ENCODE data around the gene NOS1AP.
"Not testable (repeated sequence)": the region's sequence is repeated elsewhere in the genome, so short reads cannot be mapped to it uniquely, and the experiment has no call there.

Gene NOS1AP

GRCh38 chr1:162351246-162351842 is 281.9 kb downstream of the NOS1AP start:
- no peak for DNase-seq

- DNase-seq, result not testable (repeated sequence)
These were observed 282.4 kb downstream of the NOS1AP start for GRCh38 chr1:162351874-162352273.

GRCh38 chr1:162353078-162353477 is 283.6 kb downstream of the NOS1AP start:
- DNase-seq, result no peak

- no peak for DNase-seq
These were observed 284.2 kb downstream of the NOS1AP start for GRCh38 chr1:162353702-162354101.

- no peak for DNase-seq
These were observed 288.3 kb downstream of the NOS1AP start for GRCh38 chr1:162357681-162358266.

GRCh38 chr1:162358928-162359327 is 289.4 kb downstream of the NOS1AP start:
- DNase-seq, result no peak

- DNase-seq, result no peak
These were observed 290.2 kb downstream of the NOS1AP start for GRCh38 chr1:162359523-162360236.

- DNase-seq, result no peak
These were observed 290.9 kb downstream of the NOS1AP start for GRCh38 chr1:162360237-162360873.

- no peak for DNase-seq
These were observed 291.4 kb downstream of the NOS1AP start for GRCh38 chr1:162360874-162361260.

- no peak for DNase-seq
These were observed 291.9 kb downstream of the NOS1AP start for GRCh38 chr1:162361349-162361748.

- DNase-seq, result no peak
These were observed 294.3 kb downstream of the NOS1AP start for GRCh38 chr1:162363823-162364222.

GRCh38 chr1:162364498-162364897 is 295.0 kb downstream of the NOS1AP start:
- DNase-seq, result no peak

GRCh38 chr1:162365284-162366020 is 296.0 kb downstream of the NOS1AP start:
- DNase-seq, result no peak

GRCh38 chr1:162366149-162366548 is 296.7 kb downstream of the NOS1AP start:
- DNase-seq, result no peak

GRCh38 chr1:162366671-162367070 is 297.2 kb downstream of the NOS1AP start:
- DNase-seq, result no peak

GRCh38 chr1:162367073-162367472 is 297.6 kb downstream of the NOS1AP start:
- no peak for DNase-seq

GRCh38 chr1:162367772-162368171 is 298.3 kb downstream of the NOS1AP start:
- DNase-seq, result no peak

GRCh38 chr1:162368451-162368850 is 299.0 kb downstream of the NOS1AP start:
- no peak for DNase-seq

GRCh38 chr1:162369571-162369970 is 300.1 kb downstream of the NOS1AP start:
- no peak for DNase-seq

- DNase-seq, result no peak
These were observed 300.7 kb downstream of the NOS1AP start for GRCh38 chr1:162370161-162370560.

- DNase-seq, result no peak
These were observed 301.2 kb downstream of the NOS1AP start for GRCh38 chr1:162370721-162371120.

GRCh38 chr1:162371611-162372010 is 302.1 kb downstream of the NOS1AP start:
- no peak for DNase-seq

All from NCI-H1048 (cell line).